HepG2 (cell line): ENCODE measurements around the gene ZNF792. TPM values are rescaled to one million over a fixed set of nuclear protein-coding genes. Genes with fewer than 3 reads are reported as not detected.

Source experiments
- ARNT ChIP-seq: fragments of 450-650 bp; IDR thresholded peaks from 2 replicates; pipeline ENCODE4 v1.6.1; 2017
- POLR2A ChIP-seq, 2 experiments: IDR thresholded peaks; 2 replicates each; pipeline ENCODE4 v1.6.1; 2011; ENCODE audit warnings: low read depth in 2 of 2, low read length in 2 of 2, mild to moderate bottlenecking in 1 of 2, moderate library complexity in 1 of 2; ENCODE audit not compliant: insufficient read depth in 1 of 2
- SMAD3 ChIP-seq: sonication (generic); formaldehyde crosslinking; IDR thresholded peaks from 2 replicates; pipeline ENCODE4 v1.4.0; 2020; ENCODE audit warnings: missing genetic modification reagents
- TEAD2 ChIP-seq: sonication (generic); formaldehyde crosslinking; IDR thresholded peaks from 2 replicates; pipeline ENCODE4 v1.9.0; 2021; ENCODE audit warnings: missing genetic modification reagents
- polyA plus RNA-seq, 8 experiments: library from polyadenylated mRNA; depleted of rRNA in 3 of 8; stranded (reverse) in 7 of 8; unstranded in 1 of 8; fragments of >200 nt; fragmentation: Illumina TruSeq in 4 of 8; extraction: Trizol in 4 of 8; gene quantifications; 2 replicates each; pipeline versions ENCODE4 v1.2.1 to v1.2.3, GENCODE V29; 2011 to 2016; ENCODE audit warnings: low read depth in 4 of 8, missing spikeins in 1 of 8, mixed read lengths in 1 of 8; ENCODE audit not compliant: insufficient read depth in 1 of 8
- total RNA-seq, 5 experiments: library from RNA; depleted of rRNA; stranded (reverse); fragments of >200 nt; fragmentation: Illumina TruSeq; extraction: Trizol; gene quantifications; 2 replicates each; pipeline ENCODE4 v1.2.3, GENCODE V29; 2016; ENCODE audit warnings: low read depth in 1 of 5
- TF ChIP-seq, protein P1 (sequence below): sonication (generic); formaldehyde crosslinking; IDR thresholded peaks from 2 replicates; pipeline ENCODE4 v1.5.0; 2020; ENCODE audit warnings: mild to moderate bottlenecking, missing genetic modification reagents, borderline replicate concordance
- TF ChIP-seq, protein P2 (sequence below): IDR thresholded peaks from 2 replicates; pipeline ENCODE4 v1.4.0; 2020; ENCODE audit warnings: mild to moderate bottlenecking, missing genetic modification reagents
- TF ChIP-seq, protein P3 (sequence below): sonication (generic); formaldehyde crosslinking; IDR thresholded peaks from 2 replicates; pipeline ENCODE4 v1.5.0; 2020; ENCODE audit warnings: mild to moderate bottlenecking, missing genetic modification reagents
- TF ChIP-seq, protein P4 (sequence below): sonication (generic); formaldehyde crosslinking; IDR thresholded peaks from 2 replicates; pipeline ENCODE4 v1.5.0; 2020; ENCODE audit warnings: mild to moderate bottlenecking, missing genetic modification reagents

Gene ZNF792
- total and polyA plus RNA-seq, 2 of the 13 experiments (the other 11 are each of a cell fraction or from before 2014, with no cell fraction given), result 5.5 to 11.5 TPM

DNA sequence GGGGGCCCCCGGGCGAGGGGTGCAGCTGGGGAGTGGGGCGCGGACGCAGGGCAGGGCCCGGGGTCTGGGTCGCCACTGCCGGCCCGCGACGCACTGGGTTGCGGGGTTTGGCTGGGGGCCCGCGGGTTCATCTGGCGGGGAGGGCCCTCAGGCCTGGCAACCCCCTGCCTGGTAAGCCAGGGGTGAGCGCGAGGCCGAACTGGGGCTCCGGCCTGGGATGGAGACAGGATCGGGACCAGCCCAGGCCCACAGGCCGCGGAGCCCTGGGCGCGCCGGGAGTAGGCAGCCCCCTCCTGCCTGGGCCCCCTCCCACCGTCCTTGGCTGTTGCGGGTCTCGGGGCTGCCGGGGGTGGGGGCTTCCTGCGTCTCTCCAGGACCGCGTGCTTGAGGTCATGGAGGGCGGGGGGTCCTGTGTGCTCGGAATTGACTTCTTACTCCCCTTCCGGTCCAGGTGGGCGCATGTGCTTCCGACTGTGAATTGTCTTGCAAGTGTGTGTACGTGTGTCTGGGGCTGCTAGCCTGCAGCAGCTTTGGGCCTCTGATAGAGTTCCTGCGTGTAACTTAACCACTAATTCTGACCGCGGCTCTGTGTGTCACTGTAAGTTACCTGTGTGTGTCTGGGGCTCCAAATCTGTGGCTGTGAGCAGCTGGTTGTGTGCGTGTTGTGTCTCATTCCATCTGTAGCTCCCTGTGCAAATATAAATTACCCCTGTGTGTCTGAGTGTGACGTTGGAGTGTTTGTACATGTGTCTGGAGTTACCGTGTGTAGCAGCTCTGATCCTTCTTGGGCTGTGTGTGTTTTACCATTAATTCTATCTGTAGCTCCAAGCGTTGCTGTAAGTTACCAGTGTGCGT, 36.8 kb upstream of the ZNF792 start (continued):
- TF ChIP-seq, protein P1, sequence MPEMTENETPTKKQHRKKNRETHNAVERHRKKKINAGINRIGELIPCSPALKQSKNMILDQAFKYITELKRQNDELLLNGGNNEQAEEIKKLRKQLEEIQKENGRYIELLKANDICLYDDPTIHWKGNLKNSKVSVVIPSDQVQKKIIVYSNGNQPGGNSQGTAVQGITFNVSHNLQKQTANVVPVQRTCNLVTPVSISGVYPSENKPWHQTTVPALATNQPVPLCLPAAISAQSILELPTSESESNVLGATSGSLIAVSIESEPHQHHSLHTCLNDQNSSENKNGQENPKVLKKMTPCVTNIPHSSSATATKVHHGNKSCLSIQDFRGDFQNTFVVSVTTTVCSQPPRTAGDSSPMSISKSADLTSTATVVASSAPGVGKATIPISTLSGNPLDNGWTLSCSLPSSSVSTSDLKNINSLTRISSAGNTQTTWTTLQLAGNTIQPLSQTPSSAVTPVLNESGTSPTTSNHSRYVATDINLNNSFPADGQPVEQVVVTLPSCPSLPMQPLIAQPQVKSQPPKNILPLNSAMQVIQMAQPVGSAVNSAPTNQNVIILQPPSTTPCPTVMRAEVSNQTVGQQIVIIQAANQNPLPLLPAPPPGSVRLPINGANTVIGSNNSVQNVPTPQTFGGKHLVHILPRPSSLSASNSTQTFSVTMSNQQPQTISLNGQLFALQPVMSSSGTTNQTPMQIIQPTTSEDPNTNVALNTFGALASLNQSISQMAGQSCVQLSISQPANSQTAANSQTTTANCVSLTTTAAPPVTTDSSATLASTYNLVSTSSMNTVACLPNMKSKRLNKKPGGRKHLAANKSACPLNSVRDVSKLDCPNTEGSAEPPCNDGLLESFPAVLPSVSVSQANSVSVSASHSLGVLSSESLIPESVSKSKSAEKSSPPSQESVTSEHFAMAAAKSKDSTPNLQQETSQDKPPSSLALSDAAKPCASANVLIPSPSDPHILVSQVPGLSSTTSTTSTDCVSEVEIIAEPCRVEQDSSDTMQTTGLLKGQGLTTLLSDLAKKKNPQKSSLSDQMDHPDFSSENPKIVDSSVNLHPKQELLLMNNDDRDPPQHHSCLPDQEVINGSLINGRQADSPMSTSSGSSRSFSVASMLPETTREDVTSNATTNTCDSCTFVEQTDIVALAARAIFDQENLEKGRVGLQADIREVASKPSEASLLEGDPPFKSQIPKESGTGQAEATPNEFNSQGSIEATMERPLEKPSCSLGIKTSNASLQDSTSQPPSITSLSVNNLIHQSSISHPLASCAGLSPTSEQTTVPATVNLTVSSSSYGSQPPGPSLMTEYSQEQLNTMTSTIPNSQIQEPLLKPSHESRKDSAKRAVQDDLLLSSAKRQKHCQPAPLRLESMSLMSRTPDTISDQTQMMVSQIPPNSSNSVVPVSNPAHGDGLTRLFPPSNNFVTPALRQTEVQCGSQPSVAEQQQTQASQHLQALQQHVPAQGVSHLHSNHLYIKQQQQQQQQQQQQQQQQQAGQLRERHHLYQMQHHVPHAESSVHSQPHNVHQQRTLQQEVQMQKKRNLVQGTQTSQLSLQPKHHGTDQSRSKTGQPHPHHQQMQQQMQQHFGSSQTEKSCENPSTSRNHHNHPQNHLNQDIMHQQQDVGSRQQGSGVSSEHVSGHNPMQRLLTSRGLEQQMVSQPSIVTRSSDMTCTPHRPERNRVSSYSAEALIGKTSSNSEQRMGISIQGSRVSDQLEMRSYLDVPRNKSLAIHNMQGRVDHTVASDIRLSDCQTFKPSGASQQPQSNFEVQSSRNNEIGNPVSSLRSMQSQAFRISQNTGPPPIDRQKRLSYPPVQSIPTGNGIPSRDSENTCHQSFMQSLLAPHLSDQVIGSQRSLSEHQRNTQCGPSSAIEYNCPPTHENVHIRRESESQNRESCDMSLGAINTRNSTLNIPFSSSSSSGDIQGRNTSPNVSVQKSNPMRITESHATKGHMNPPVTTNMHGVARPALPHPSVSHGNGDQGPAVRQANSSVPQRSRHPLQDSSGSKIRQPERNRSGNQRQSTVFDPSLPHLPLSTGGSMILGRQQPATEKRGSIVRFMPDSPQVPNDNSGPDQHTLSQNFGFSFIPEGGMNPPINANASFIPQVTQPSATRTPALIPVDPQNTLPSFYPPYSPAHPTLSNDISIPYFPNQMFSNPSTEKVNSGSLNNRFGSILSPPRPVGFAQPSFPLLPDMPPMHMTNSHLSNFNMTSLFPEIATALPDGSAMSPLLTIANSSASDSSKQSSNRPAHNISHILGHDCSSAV, result no peak
- TF ChIP-seq POLR2A (IDR thresholded peaks at IDR 0.05; ENCODE audit: insufficient read depth in 1 of 2, low read depth in 2 of 2, low read length in 2 of 2) (peak; percentile 14 to 38; a peak in 2 of 4 replicates), TEAD2 (no peak), SMAD3 (CRISPR knock-in tag) (peak; percentile 45; the same call in 1 of the 2 replicates), ARNT (no peak)
- TF ChIP-seq, protein P2, sequence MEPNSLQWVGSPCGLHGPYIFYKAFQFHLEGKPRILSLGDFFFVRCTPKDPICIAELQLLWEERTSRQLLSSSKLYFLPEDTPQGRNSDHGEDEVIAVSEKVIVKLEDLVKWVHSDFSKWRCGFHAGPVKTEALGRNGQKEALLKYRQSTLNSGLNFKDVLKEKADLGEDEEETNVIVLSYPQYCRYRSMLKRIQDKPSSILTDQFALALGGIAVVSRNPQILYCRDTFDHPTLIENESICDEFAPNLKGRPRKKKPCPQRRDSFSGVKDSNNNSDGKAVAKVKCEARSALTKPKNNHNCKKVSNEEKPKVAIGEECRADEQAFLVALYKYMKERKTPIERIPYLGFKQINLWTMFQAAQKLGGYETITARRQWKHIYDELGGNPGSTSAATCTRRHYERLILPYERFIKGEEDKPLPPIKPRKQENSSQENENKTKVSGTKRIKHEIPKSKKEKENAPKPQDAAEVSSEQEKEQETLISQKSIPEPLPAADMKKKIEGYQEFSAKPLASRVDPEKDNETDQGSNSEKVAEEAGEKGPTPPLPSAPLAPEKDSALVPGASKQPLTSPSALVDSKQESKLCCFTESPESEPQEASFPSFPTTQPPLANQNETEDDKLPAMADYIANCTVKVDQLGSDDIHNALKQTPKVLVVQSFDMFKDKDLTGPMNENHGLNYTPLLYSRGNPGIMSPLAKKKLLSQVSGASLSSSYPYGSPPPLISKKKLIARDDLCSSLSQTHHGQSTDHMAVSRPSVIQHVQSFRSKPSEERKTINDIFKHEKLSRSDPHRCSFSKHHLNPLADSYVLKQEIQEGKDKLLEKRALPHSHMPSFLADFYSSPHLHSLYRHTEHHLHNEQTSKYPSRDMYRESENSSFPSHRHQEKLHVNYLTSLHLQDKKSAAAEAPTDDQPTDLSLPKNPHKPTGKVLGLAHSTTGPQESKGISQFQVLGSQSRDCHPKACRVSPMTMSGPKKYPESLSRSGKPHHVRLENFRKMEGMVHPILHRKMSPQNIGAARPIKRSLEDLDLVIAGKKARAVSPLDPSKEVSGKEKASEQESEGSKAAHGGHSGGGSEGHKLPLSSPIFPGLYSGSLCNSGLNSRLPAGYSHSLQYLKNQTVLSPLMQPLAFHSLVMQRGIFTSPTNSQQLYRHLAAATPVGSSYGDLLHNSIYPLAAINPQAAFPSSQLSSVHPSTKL (CRISPR knock-in tag), result 0 out of 2 replicates have a peak, but pooled peaks have one; percentile 12
- TF ChIP-seq, protein P3, sequence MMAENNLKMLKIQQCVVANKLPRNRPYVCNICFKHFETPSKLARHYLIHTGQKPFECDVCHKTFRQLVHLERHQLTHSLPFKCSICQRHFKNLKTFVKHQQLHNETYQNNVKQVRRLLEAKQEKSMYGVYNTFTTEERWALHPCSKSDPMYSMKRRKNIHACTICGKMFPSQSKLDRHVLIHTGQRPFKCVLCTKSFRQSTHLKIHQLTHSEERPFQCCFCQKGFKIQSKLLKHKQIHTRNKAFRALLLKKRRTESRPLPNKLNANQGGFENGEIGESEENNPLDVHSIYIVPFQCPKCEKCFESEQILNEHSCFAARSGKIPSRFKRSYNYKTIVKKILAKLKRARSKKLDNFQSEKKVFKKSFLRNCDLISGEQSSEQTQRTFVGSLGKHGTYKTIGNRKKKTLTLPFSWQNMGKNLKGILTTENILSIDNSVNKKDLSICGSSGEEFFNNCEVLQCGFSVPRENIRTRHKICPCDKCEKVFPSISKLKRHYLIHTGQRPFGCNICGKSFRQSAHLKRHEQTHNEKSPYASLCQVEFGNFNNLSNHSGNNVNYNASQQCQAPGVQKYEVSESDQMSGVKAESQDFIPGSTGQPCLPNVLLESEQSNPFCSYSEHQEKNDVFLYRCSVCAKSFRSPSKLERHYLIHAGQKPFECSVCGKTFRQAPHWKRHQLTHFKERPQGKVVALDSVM (CRISPR knock-in tag), result no peak
- TF ChIP-seq, protein P4, sequence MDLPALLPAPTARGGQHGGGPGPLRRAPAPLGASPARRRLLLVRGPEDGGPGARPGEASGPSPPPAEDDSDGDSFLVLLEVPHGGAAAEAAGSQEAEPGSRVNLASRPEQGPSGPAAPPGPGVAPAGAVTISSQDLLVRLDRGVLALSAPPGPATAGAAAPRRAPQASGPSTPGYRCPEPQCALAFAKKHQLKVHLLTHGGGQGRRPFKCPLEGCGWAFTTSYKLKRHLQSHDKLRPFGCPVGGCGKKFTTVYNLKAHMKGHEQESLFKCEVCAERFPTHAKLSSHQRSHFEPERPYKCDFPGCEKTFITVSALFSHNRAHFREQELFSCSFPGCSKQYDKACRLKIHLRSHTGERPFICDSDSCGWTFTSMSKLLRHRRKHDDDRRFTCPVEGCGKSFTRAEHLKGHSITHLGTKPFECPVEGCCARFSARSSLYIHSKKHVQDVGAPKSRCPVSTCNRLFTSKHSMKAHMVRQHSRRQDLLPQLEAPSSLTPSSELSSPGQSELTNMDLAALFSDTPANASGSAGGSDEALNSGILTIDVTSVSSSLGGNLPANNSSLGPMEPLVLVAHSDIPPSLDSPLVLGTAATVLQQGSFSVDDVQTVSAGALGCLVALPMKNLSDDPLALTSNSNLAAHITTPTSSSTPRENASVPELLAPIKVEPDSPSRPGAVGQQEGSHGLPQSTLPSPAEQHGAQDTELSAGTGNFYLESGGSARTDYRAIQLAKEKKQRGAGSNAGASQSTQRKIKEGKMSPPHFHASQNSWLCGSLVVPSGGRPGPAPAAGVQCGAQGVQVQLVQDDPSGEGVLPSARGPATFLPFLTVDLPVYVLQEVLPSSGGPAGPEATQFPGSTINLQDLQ (CRISPR knock-in tag), result no peak
